IMR-90 (cell line): Measurements from ENCODE around the gene ST3GAL5. TPM values are rescaled to one million over a fixed set of nuclear protein-coding genes. Genes with fewer than 3 reads are reported as not detected.

Source experiments
- ATAC-seq: fragments of 200-7000 bp; cut with Tn5 transposase; 2 replicates; pipeline ENCODE4 v1.9.1; 2020; ENCODE audit warnings: low read depth, mild to moderate bottlenecking, moderate library complexity
- BruUV-seq: library from RNA; stranded (reverse); fragments of 400-500 nt; replicated peaks from 2 replicates; lab custom pipeline; 2021; lab: Mats Ljungman, UMichigan
- CTCF ChIA-PET: fragments of 300-600 bp; formaldehyde crosslinking; extraction: SDS; loops from one replicate; lab custom pipeline; 2021; ENCODE audit warnings: antibody characterized with exemption; lab: Yijun Ruan, JAX
- POLR2A ChIA-PET: fragments of 300-600 bp; sonication (Branson Sonifier 250); formaldehyde crosslinking; loops from one replicate; lab custom pipeline; 2022; ENCODE audit warnings: antibody characterized with exemption; ENCODE audit not compliant: unreplicated experiment; lab: Charles Lee
- DNase-seq: peaks from one replicate; pipeline ENCODE4 v3.0.0; 2013
- H2AFZ ChIP-seq: replicated peaks from 2 replicates; pipeline ENCODE3; 2013; ENCODE audit warnings: low read length, mild to moderate bottlenecking; ENCODE audit not compliant: poor library complexity
- H2AK5ac ChIP-seq: 2 replicates; pipeline ENCODE4 v1.6.1; 2013; ENCODE audit warnings: low read depth, low read length, inconsistent platforms
- H2AK9ac ChIP-seq: replicated peaks from 2 replicates; pipeline ENCODE3; 2013; ENCODE audit warnings: mild to moderate bottlenecking, low read depth, low read length, moderate library complexity; ENCODE audit not compliant: poor library complexity
- H2BK120ac ChIP-seq: 2 replicates; pipeline ENCODE4 v1.6.1; 2013; ENCODE audit warnings: low read depth, low read length, inconsistent platforms
- H2BK15ac ChIP-seq: 3 replicates; pipeline ENCODE4 v1.6.1; 2013; ENCODE audit warnings: low read depth, low read length, inconsistent platforms
- H2BK20ac ChIP-seq: 2 replicates; pipeline ENCODE4 v1.6.1; 2013; ENCODE audit warnings: low read depth, mild to moderate bottlenecking, inconsistent platforms, low read length, moderate library complexity
- H2BK5ac ChIP-seq: 2 replicates; pipeline ENCODE4 v1.6.1; 2013; ENCODE audit warnings: mild to moderate bottlenecking, low read depth, low read length, inconsistent platforms; ENCODE audit not compliant: poor library complexity, severe bottlenecking
- H3K14ac ChIP-seq: replicated peaks from 2 replicates; pipeline ENCODE4 v1.6.1; 2013; ENCODE audit warnings: low read depth, low read length, inconsistent platforms
- H3K18ac ChIP-seq: 2 replicates; pipeline ENCODE4 v1.6.1; 2013; ENCODE audit warnings: low read depth, low read length, control low read depth
- H3K23ac ChIP-seq: 2 replicates; pipeline ENCODE4 v1.6.1; 2013; ENCODE audit warnings: low read depth, low read length, inconsistent platforms
- H3K27ac ChIP-seq: 2 replicates; pipeline ENCODE4 v1.5.1; 2013; ENCODE audit warnings: mild to moderate bottlenecking, control low read depth, low read length; ENCODE audit not compliant: insufficient read depth
- H3K27me3 ChIP-seq: 2 replicates; pipeline ENCODE4 v1.6.1; 2013; ENCODE audit warnings: low read length; ENCODE audit not compliant: control insufficient read depth, insufficient read depth
- H3K36me3 ChIP-seq: 2 replicates; pipeline ENCODE4 v1.6.1; 2013; ENCODE audit warnings: low read length, mixed read lengths; ENCODE audit not compliant: control insufficient read depth, insufficient read depth
- H3K4ac ChIP-seq: 2 replicates; pipeline ENCODE4 v1.6.1; 2013; ENCODE audit warnings: low read depth, low read length, inconsistent platforms
- H3K4me1 ChIP-seq: 2 replicates; pipeline ENCODE4 v1.6.1; 2013; ENCODE audit warnings: low read length, mixed read lengths; ENCODE audit not compliant: control insufficient read depth, insufficient read depth
- H3K4me2 ChIP-seq: 2 replicates; pipeline ENCODE4 v1.6.1; 2013; ENCODE audit warnings: low read depth, mild to moderate bottlenecking, control low read depth, low read length, moderate library complexity
- H3K4me3 ChIP-seq: 2 replicates; pipeline ENCODE4 v1.5.1; 2013; ENCODE audit warnings: low read depth, mild to moderate bottlenecking, control low read depth, low read length, moderate library complexity; ENCODE audit not compliant: insufficient read depth
- H3K56ac ChIP-seq: 2 replicates; pipeline ENCODE4 v1.6.1; 2013; ENCODE audit warnings: low read length, inconsistent platforms; ENCODE audit not compliant: insufficient read depth; ENCODE audit errors: extremely low read depth
- H3K79me1 ChIP-seq, 2 experiments: 2 replicates each; pipeline ENCODE4 v1.6.1; 2013; ENCODE audit warnings: low read length in 2 of 2, inconsistent platforms in 1 of 2, low read depth in 1 of 2
- H3K9ac ChIP-seq: 2 replicates; pipeline ENCODE4 v1.6.1; 2013; ENCODE audit warnings: low read depth, low read length, control low read depth
- H3K9me1 ChIP-seq: 2 replicates; pipeline ENCODE4 v1.6.1; 2013; ENCODE audit warnings: low read length, inconsistent platforms; ENCODE audit not compliant: insufficient read depth
- H3K9me3 ChIP-seq: 2 replicates; pipeline ENCODE4 v1.6.1; 2013; ENCODE audit warnings: low read length; ENCODE audit not compliant: control insufficient read depth, insufficient read depth
- H4K20me1 ChIP-seq: 2 replicates; pipeline ENCODE4 v1.6.1; 2013; ENCODE audit warnings: low read length, inconsistent platforms; ENCODE audit not compliant: insufficient read depth
- H4K5ac ChIP-seq: 2 replicates; pipeline ENCODE4 v1.6.1; 2013; ENCODE audit warnings: mild to moderate bottlenecking, low read depth, low read length, control low read depth
- H4K8ac ChIP-seq, 2 experiments: 2 replicates each; pipeline ENCODE4 v1.6.1; 2013; ENCODE audit warnings: low read depth in 2 of 2, low read length in 2 of 2, control low read depth in 1 of 2, inconsistent platforms in 1 of 2
- H4K91ac ChIP-seq: 2 replicates; pipeline ENCODE4 v1.6.1; 2013; ENCODE audit warnings: low read depth, low read length, inconsistent platforms; ENCODE audit not compliant: insufficient read depth
- BHLHE40 ChIP-seq: fragments of 150-350 bp; IDR thresholded peaks from 2 replicates; pipeline ENCODE4 v1.6.1; 2016; ENCODE audit warnings: mild to moderate bottlenecking, low read depth, low read length
- CEBPB ChIP-seq: IDR thresholded peaks from 2 replicates; pipeline ENCODE4 v1.6.1; 2012; ENCODE audit warnings: low read depth, low read length, improper control_type of control experiment
- CHD1 ChIP-seq: IDR thresholded peaks from 2 replicates; pipeline ENCODE4 v1.6.1; 2012; ENCODE audit warnings: low read depth, low read length, improper control_type of control experiment
- CTCF ChIP-seq: conservative IDR thresholded peaks from 2 replicates; pipeline ENCODE4 v1.5.1; 2012; ENCODE audit warnings: mild to moderate bottlenecking, low read depth, low read length, improper control_type of control experiment
- ELK1 ChIP-seq: fragments of 150-350 bp; IDR thresholded peaks from 2 replicates; pipeline ENCODE4 v1.6.1; 2016; ENCODE audit warnings: low read depth, mild to moderate bottlenecking, low read length, moderate library complexity, borderline replicate concordance
- FOS ChIP-seq: fragments of 150-350 bp; IDR thresholded peaks from 2 replicates; pipeline ENCODE4 v1.6.1; 2016; ENCODE audit warnings: low read depth, low read length
- MAZ ChIP-seq: IDR thresholded peaks from 2 replicates; pipeline ENCODE4 v1.6.1; 2012; ENCODE audit warnings: low read depth, mild to moderate bottlenecking, low read length, improper control_type of control experiment, moderate library complexity, borderline replicate concordance
- NFE2L2 ChIP-seq: fragments of 150-350 bp; IDR thresholded peaks from 2 replicates; pipeline ENCODE4 v1.6.1; 2016; ENCODE audit warnings: low read depth, mild to moderate bottlenecking, low read length
- POLR2A ChIP-seq: IDR thresholded peaks from 2 replicates; pipeline ENCODE4 v1.6.1; 2012; ENCODE audit warnings: mild to moderate bottlenecking, low read depth, low read length
- RCOR1 ChIP-seq: IDR thresholded peaks from 2 replicates; pipeline ENCODE4 v1.6.1; 2012; ENCODE audit warnings: mild to moderate bottlenecking, low read length, improper control_type of control experiment; ENCODE audit not compliant: insufficient replicate concordance
- RFX5 ChIP-seq: IDR thresholded peaks from 2 replicates; pipeline ENCODE4 v1.8.0; 2012; ENCODE audit warnings: low read depth, mild to moderate bottlenecking, low read length, moderate library complexity
- SMC3 ChIP-seq: fragments of 150-350 bp; IDR thresholded peaks from 2 replicates; pipeline ENCODE4 v1.6.1; 2016; ENCODE audit warnings: low read depth, mild to moderate bottlenecking, antibody characterized with exemption, low read length, moderate library complexity
- USF2 ChIP-seq: fragments of 150-350 bp; IDR thresholded peaks from 2 replicates; pipeline ENCODE4 v1.6.1; 2017; ENCODE audit warnings: mild to moderate bottlenecking, antibody characterized with exemption, low read length, low read depth
- WGBS, 2 experiments: methylation state at CpG; one replicate each; pipeline versions ENCODE4 v1.1.5 to v1.1.7; 2013; ENCODE audit warnings: missing lambda C conversion rate in 2 of 2; ENCODE audit not compliant: insufficient read length in 1 of 2; ENCODE audit errors: extremely low coverage in 2 of 2; 5-methylcytosine and 5-hydroxymethylcytosine counted together
- dilution Hi-C: fragments of 300-500 bp; cut with HindIII; formaldehyde crosslinking; loops from one replicate; pipeline ENCODE4 v1.14.3; 2018; ENCODE audit warnings: low sequenced_read_pairs; ENCODE audit not compliant: unreplicated experiment
- in situ Hi-C: fragments of 300-500 bp; cut with MboI; formaldehyde crosslinking; loops from 3 replicates; pipeline ENCODE4 v1.14.3; 2019; ENCODE audit warnings: low sequenced_read_pairs, inconsistent platforms, mixed read lengths
- intact Hi-C: fragments of 100-400 bp; cut with micrococcal nuclease; formaldehyde crosslinking; loops from 2 replicates; pipeline ENCODE4 v1.10.0; 2022
- polyA plus RNA-seq, 3 experiments: library from polyadenylated mRNA; depleted of rRNA; stranded (reverse); fragments of >200 nt; gene quantifications; 2 replicates each; pipeline ENCODE4 v1.2.3, GENCODE V29; 2012; ENCODE audit warnings: low replicate concordance in 1 of 3
- total RNA-seq: library from RNA; depleted of rRNA; stranded (reverse); fragments of >200 nt; gene quantifications from 2 replicates; pipeline ENCODE4 v1.2.3, GENCODE V29; 2012

ST3GAL5 gene
- total and polyA plus RNA-seq, 2 of the 4 experiments (the other 2 are of a cell fraction) = 16.8 to 21.0 TPM

- DNase-seq (no peak), ATAC-seq (no peak)
- Histone ChIP-seq H3K14ac (no peak overlapping the region), H4K91ac (no peak overlapping the region), H3K27ac (no peak overlapping the region), H3K4me3 (no peak overlapping the region), H3K4ac (no peak overlapping the region), H3K9ac (no peak overlapping the region), H3K9me1 (peaks cover 14% of the 10 kb centered on the region), H3K4me2 (no peak overlapping the region), H3K27me3 (no peaks in the 10 kb centered on the region), H3K79me1 (no peaks in the 10 kb centered on the region), H2AK5ac (no peak overlapping the region), H3K4me1 (peaks cover 4% of the 10 kb centered on the region), H2BK120ac (no peak overlapping the region), H2BK20ac (no peak overlapping the region), H4K20me1 (no peaks in the 10 kb centered on the region), H2BK5ac (no peak overlapping the region), H3K23ac (no peak overlapping the region), H3K9me3 (no peaks in the 10 kb centered on the region), H3K56ac (no peak overlapping the region), H3K36me3 (peaks cover 18% of the 10 kb centered on the region), H2BK15ac (no peak overlapping the region), H3K18ac (no peak overlapping the region), H2AFZ (no peak overlapping the region), H4K8ac (no peak overlapping the region), H2AK9ac (no peak overlapping the region), H4K5ac (no peak overlapping the region)
- WGBS, 2 experiments = 100% methylated on average over 4 of the region's 10 CpGs; no CpG with 5 or more reads in 1 of the 2 experiments
- ChIA-PET CTCF (no interaction called here), POLR2A (no interaction called here)
- intact Hi-C loops = no loop called here
- TF ChIP-seq BHLHE40 (no peak), ELK1 (no peak), CHD1 (no peak), FOS (no peak), POLR2A (no peak), MAZ (no peak), CEBPB (no peak), CTCF (no peak), SMC3 (no peak), RFX5 (no peak), RCOR1 (no peak), NFE2L2 (no peak), USF2 (no peak)
- in situ Hi-C loops = no loop called here
- dilution Hi-C loops = no loop called here
- BruUV-seq = no TSS peak
Observed at GRCh38 chr2:85850451-85850850, 38.3 kb downstream of the ST3GAL5 start.
